WTC11 (cell line): ENCODE data around the gene TM4SF18. TPM values are rescaled to one million over a fixed set of nuclear protein-coding genes. Genes with fewer than 3 reads are reported as not detected.

ENCODE experiments used
- ATAC-seq: fragments of 200-7000 bp; cut with Tn5 transposase; 2 replicates; pipeline ENCODE4 v1.10.0; 2021; ENCODE audit warnings: mild to moderate bottlenecking, moderate library complexity
- Bru-seq: library from RNA; stranded (reverse); fragments of 400-500 nt; gene quantifications from one replicate; lab custom pipeline; 2021; lab: Mats Ljungman, UMichigan
- CTCF ChIA-PET: fragments of 300-600 bp; sonication (Branson Sonifier 250); formaldehyde crosslinking; loops from one replicate; lab custom pipeline; 2021; ENCODE audit warnings: antibody characterized with exemption; lab: Charles Lee
- POLR2A ChIA-PET: fragments of 350-600 bp; sonication (Branson Sonifier 250); formaldehyde crosslinking; loops from one replicate; lab custom pipeline; 2021; ENCODE audit warnings: antibody characterized with exemption; lab: Charles Lee
- DNase-seq: peaks from one replicate; pipeline ENCODE4 v3.0.0; 2021; ENCODE audit warnings: low spot score
- H3K27ac Mint-ChIP-seq: 2 replicates; pipeline ENCODE4 v1.8.0; 2021; ENCODE audit warnings: mixed read lengths
- H3K27me3 Mint-ChIP-seq: 2 replicates; pipeline ENCODE4 v1.8.0; 2021; ENCODE audit warnings: low read depth, mild to moderate bottlenecking, moderate library complexity, mixed read lengths
- H3K36me3 Mint-ChIP-seq: 2 replicates; pipeline ENCODE4 v1.8.0; 2021; ENCODE audit warnings: mixed read lengths
- H3K4me1 Mint-ChIP-seq: 2 replicates; pipeline ENCODE4 v1.8.0; 2022; ENCODE audit warnings: mixed read lengths
- H3K4me3 Mint-ChIP-seq: 2 replicates; pipeline ENCODE4 v1.8.0; 2021; ENCODE audit warnings: mild to moderate bottlenecking, moderate library complexity, mixed read lengths
- H3K9me3 Mint-ChIP-seq: 2 replicates; pipeline ENCODE4 v1.8.0; 2021; ENCODE audit warnings: mixed read lengths
- ATF2 ChIP-seq: sonication (generic); formaldehyde crosslinking; IDR thresholded peaks from 2 replicates; pipeline ENCODE4 v1.8.1; 2022; ENCODE audit warnings: low read depth, missing genetic modification reagents, borderline replicate concordance
- CREB1 ChIP-seq: sonication (generic); formaldehyde crosslinking; IDR thresholded peaks from 2 replicates; pipeline ENCODE4 v1.8.0; 2023; ENCODE audit warnings: mild to moderate bottlenecking, missing genetic modification reagents
- CREM ChIP-seq: sonication (generic); formaldehyde crosslinking; IDR thresholded peaks from 2 replicates; pipeline ENCODE4 v1.8.1; 2022; ENCODE audit warnings: mild to moderate bottlenecking, missing genetic modification reagents, moderate library complexity
- EMX1 ChIP-seq: fragments of 250-450 bp; sonication (Bioruptor Pico); IDR thresholded peaks from 2 replicates; pipeline ENCODE4 v1.8.0; 2021; ENCODE audit warnings: mild to moderate bottlenecking
- ETV6 ChIP-seq: sonication (generic); formaldehyde crosslinking; IDR thresholded peaks from 2 replicates; pipeline ENCODE4 v1.8.1; 2022; ENCODE audit warnings: mild to moderate bottlenecking, missing genetic modification reagents
- FOXJ3 ChIP-seq: sonication (generic); formaldehyde crosslinking; IDR thresholded peaks from 2 replicates; pipeline ENCODE4 v1.9.0; 2021; ENCODE audit warnings: missing genetic modification reagents, mild to moderate bottlenecking, borderline replicate concordance
- HMGA2 ChIP-seq: fragments of 250-450 bp; sonication (Bioruptor Pico); IDR thresholded peaks from 2 replicates; pipeline ENCODE4 v1.4.0; 2021; ENCODE audit warnings: mild to moderate bottlenecking, moderate library complexity
- MLX ChIP-seq: sonication (generic); formaldehyde crosslinking; IDR thresholded peaks from 2 replicates; pipeline ENCODE4 v1.8.1; 2023; ENCODE audit warnings: mild to moderate bottlenecking, missing genetic modification reagents, moderate library complexity
- MXD4 ChIP-seq: fragments of 250-450 bp; sonication (Bioruptor Pico); IDR thresholded peaks from 2 replicates; pipeline ENCODE4 v1.8.0; 2021; ENCODE audit warnings: mild to moderate bottlenecking, moderate library complexity, borderline replicate concordance
- NR2C2 ChIP-seq: sonication (generic); formaldehyde crosslinking; IDR thresholded peaks from 2 replicates; pipeline ENCODE4 v1.8.0; 2022; ENCODE audit warnings: mild to moderate bottlenecking, missing genetic modification reagents
- SP1 ChIP-seq: sonication (generic); formaldehyde crosslinking; conservative IDR thresholded peaks from 2 replicates; pipeline ENCODE4 v1.8.1; 2022; ENCODE audit warnings: missing genetic modification reagents
- STAT6 ChIP-seq: sonication (generic); formaldehyde crosslinking; conservative IDR thresholded peaks from 2 replicates; pipeline ENCODE4 v1.8.1; 2023; ENCODE audit warnings: mild to moderate bottlenecking, low read depth, missing genetic modification reagents, moderate library complexity
- TCF7 ChIP-seq: sonication (generic); formaldehyde crosslinking; IDR thresholded peaks from 2 replicates; pipeline ENCODE4 v1.8.0; 2022; ENCODE audit warnings: mild to moderate bottlenecking, low read depth, missing genetic modification reagents, moderate library complexity
- ZNF138 ChIP-seq: sonication (generic); formaldehyde crosslinking; conservative IDR thresholded peaks from 2 replicates; pipeline ENCODE4 v1.8.1; 2022; ENCODE audit warnings: mild to moderate bottlenecking, moderate library complexity, missing genetic modification reagents
- ZNF232 ChIP-seq: sonication (generic); formaldehyde crosslinking; IDR thresholded peaks from 2 replicates; pipeline ENCODE4 v1.8.0; 2022; ENCODE audit warnings: mild to moderate bottlenecking, missing genetic modification reagents
- ZNF396 ChIP-seq: fragments of 250-450 bp; sonication (Bioruptor Pico); IDR thresholded peaks from 2 replicates; pipeline ENCODE4 v1.8.0; 2021; ENCODE audit warnings: mild to moderate bottlenecking, moderate library complexity, borderline replicate concordance
- ZNF512 ChIP-seq: sonication (generic); formaldehyde crosslinking; IDR thresholded peaks from 2 replicates; pipeline ENCODE4 v1.8.1; 2022; ENCODE audit warnings: missing genetic modification reagents, borderline replicate concordance
- ZSCAN18 ChIP-seq: fragments of 250-450 bp; sonication (Bioruptor Pico); IDR thresholded peaks from 2 replicates; pipeline ENCODE4 v2.1.2; 2022; ENCODE audit warnings: mild to moderate bottlenecking, moderate library complexity
- long read RNA-seq, 3 experiments: library from RNA in 1 of 3; library from capped mRNA in 1 of 3; library from polyadenylated mRNA in 1 of 3; unstranded in 2 of 3; stranded (forward) in 1 of 3; transcript quantifications; one replicate each; pipeline ENCODE4 v2.0.0, GENCODE V29; 2021
- total RNA-seq: library from RNA; stranded (reverse); gene quantifications from 3 replicates; pipeline ENCODE4 v1.2.3, GENCODE V29; 2021

TM4SF18 gene
- 1.6 to 2.4 TPM (median 2.2 TPM) in 3 replicates for total RNA-seq
- percentile 31 among the genes with signal in this experiment for Bru-seq, nascent RNA
- long read RNA-seq, experiment 1, transcript TM4SF18-203 (5 exons, 907 nt): major isoform, 7 of 11 reads
- long read RNA-seq, experiment 1, partial matches to known transcripts: 0 of 11 reads
- long read RNA-seq, experiment 1, other reads (novel, unspliced or antisense): 0 of 11 reads
- long read RNA-seq, experiment 2, partial matches to known transcripts: 0 of 3 reads
- long read RNA-seq, experiment 2, other reads (novel, unspliced or antisense): 1 of 3 reads
- long read RNA-seq, experiment 3, transcript TM4SF18-201 (6 exons, 3,852 nt): minor isoform, 5 of 12 reads
- long read RNA-seq, experiment 3, transcript TM4SF18-203 (5 exons, 907 nt): major isoform, 7 of 12 reads
- long read RNA-seq, experiment 3, partial matches to known transcripts: 0 of 12 reads
- long read RNA-seq, experiment 3, other reads (novel, unspliced or antisense): 0 of 12 reads

GRCh38 chr3:149333176-149333859 lies at the start of gene TM4SF18:
TM4SF18 (minus strand) TSS chr3:149333636; CDS start chr3:149333382, 254 bp downstream.
- TF ChIP-seq ETV6 (CRISPR knock-in tag): no peak
- TF ChIP-seq CREB1 (CRISPR knock-in tag): no peak
- TF ChIP-seq ZNF232: no peak
- TF ChIP-seq SP1 (CRISPR knock-in tag): no peak
- no peak for TF ChIP-seq TCF7
- no peak for TF ChIP-seq ZNF396
- TF ChIP-seq MXD4 (CRISPR knock-in tag): no peak
- TF ChIP-seq HMGA2: no peak
- no peak for TF ChIP-seq CREM
- TF ChIP-seq ATF2 (CRISPR knock-in tag): no peak
- TF ChIP-seq ZNF138: no peak
- TF ChIP-seq NR2C2: no peak
- TF ChIP-seq MLX: no peak
- TF ChIP-seq FOXJ3: no peak
- TF ChIP-seq STAT6 (CRISPR knock-in tag): no peak
- TF ChIP-seq ZNF512 (CRISPR knock-in tag): no peak
- TF ChIP-seq EMX1 (CRISPR knock-in tag): no peak
- TF ChIP-seq ZSCAN18: no peak
- Mint-ChIP-seq H3K36me3 (no peaks in the 10 kb centered on the region), H3K9me3 (no peaks in the 10 kb centered on the region), H3K4me3 (peak within 1 kb of the TSS; percentile 28), H3K4me1 (peaks cover 17% of the 10 kb centered on the region; the same call in 1 of the 2 replicates), H3K27me3 (no peaks in the 10 kb centered on the region), H3K27ac (peak within 1 kb of the TSS; percentile 85)
- no peak for DNase-seq
- ChIA-PET POLR2A (interaction anchor here (0.6 kb wide), 2 partner anchors 10 to 385 kb away, joined by 3 to 5 read pairs; no protein-coding TSS in a partner anchor), CTCF (interaction anchor here (0.5 to 2.7 kb wide), 12 partner anchors 10 to 382 kb away, joined by 3 to 31 read pairs (median 5); no protein-coding TSS in a partner anchor)
- peak; percentile 74 for ATAC-seq
